Tibial nerve (tissue), 4 donors: ENCODE data around the gene NOVA1. TPM values are rescaled to one million over a fixed set of nuclear protein-coding genes. Genes with fewer than 3 reads are reported as not detected.

Experiments
- DNase-seq, 2 donors: peaks; one replicate each; pipeline ENCODE4 v3.0.0-alpha.2; 2019; ENCODE audit warnings: low spot score in 2 of 2
- H3K27ac ChIP-seq, 4 donors: fragments of 200-600 bp; sonication (generic) in 3 of 4; one replicate each; pipeline ENCODE4 v1.5.1; 2017 to 2019; ENCODE audit warnings: mild to moderate bottlenecking in 1 of 4
- H3K27me3 ChIP-seq, 2 donors: fragments of 200-600 bp; sonication (generic) in 1 of 2; one replicate each; pipeline versions ENCODE4 v1.5.1 to v1.6.0; 2017 to 2019
- H3K36me3 ChIP-seq, 3 donors: fragments of 200-600 bp; sonication (generic); one replicate each; pipeline ENCODE4 v1.5.1; 2018 to 2019
- H3K4me1 ChIP-seq, 4 donors: fragments of 200-600 bp; sonication (generic) in 3 of 4; one replicate each; pipeline ENCODE4 v1.5.1; 2017 to 2019
- H3K4me3 ChIP-seq, 4 donors: fragments of 200-600 bp; sonication (generic) in 3 of 4; one replicate each; pipeline ENCODE4 v1.5.1; 2017 to 2019; ENCODE audit warnings: mild to moderate bottlenecking in 1 of 4, moderate library complexity in 1 of 4
- H3K9me3 ChIP-seq, 4 donors: fragments of 200-600 bp; sonication (generic) in 3 of 4; one replicate each; pipeline ENCODE4 v1.5.1; 2017 to 2019
- CTCF ChIP-seq, 5 experiments: fragments of 200-600 bp in 3 of 5; fragments of 450-650 bp in 2 of 5; sonication (generic) in 3 of 5; IDR thresholded peaks; one replicate each; pipeline ENCODE4 v1.5.1; 2016 to 2019; ENCODE audit warnings: antibody characterized with exemption in 5 of 5, mild to moderate bottlenecking in 3 of 5, moderate library complexity in 2 of 5
- EP300 ChIP-seq, 2 donors: sonication (generic); formaldehyde crosslinking; IDR thresholded peaks; one replicate each; pipeline ENCODE4 v1.6.1; 2017; ENCODE audit warnings: antibody characterized with exemption in 2 of 2, mild to moderate bottlenecking in 1 of 2
- POLR2A ChIP-seq, 2 donors: fragments of 450-650 bp; IDR thresholded peaks; one replicate each; pipeline ENCODE4 v1.6.1; 2017; ENCODE audit warnings: antibody characterized with exemption in 2 of 2, mild to moderate bottlenecking in 2 of 2, moderate library complexity in 2 of 2
- WGBS, 2 donors: methylation state at CpG; one replicate each; pipeline ENCODE4 v1.1.5; 2018; 5-methylcytosine and 5-hydroxymethylcytosine counted together
- total RNA-seq, 4 donors: library from RNA; depleted of rRNA; stranded (reverse); fragments of >200 nt; gene quantifications; one replicate each; pipeline ENCODE4 v1.1.0, GENCODE V29; 2016

NOVA1 gene
- total RNA-seq, 4 donors from 2014 or later, result 25.1 to 59.7 (median 40.9) TPM

GRCh38 chr14:26597071-26597588, 703 bp downstream of the NOVA1 start:
- H3K4me1 ChIP-seq, result peaks cover 0 to 43% (median 0%) of the 10 kb centered on the region in 4 donors
- TF ChIP-seq POLR2A (IDR thresholded peaks at IDR 0.05) (no peak), CTCF (IDR thresholded peaks at IDR 0.05) (no peak), EP300 (IDR thresholded peaks at IDR 0.05) (no peak)
- WGBS, 2 donors, result 1 to 2% methylated on average over 21 to 27 of the region's 33 CpGs
- H3K27ac ChIP-seq, result peak overlapping the region; percentile 85 to 94 (median 90)
- H3K9me3 ChIP-seq, result no peaks in the 10 kb centered on the region
- DNase-seq, result peak; percentile 17 to 31
- no peaks in the 10 kb centered on the region for H3K36me3 ChIP-seq
- no peaks in the 10 kb centered on the region for H3K27me3 ChIP-seq
- peak overlapping the region; percentile 49 to 74 (median 61) for H3K4me3 ChIP-seq

GRCh38 chr14:26596543-26597061, 1.2 kb downstream of the NOVA1 start:
- WGBS, 2 donors, result 1 to 3% methylated on average over 21 of the region's 21 CpGs
- Histone ChIP-seq H3K27ac (peak overlapping the region; percentile 85 to 94 (median 90)), H3K4me3 (peak overlapping the region; percentile 49 to 74 (median 61))

GRCh38 chr14:26595926-26596542, 1.8 kb downstream of the NOVA1 start:
- H3K27ac ChIP-seq, result peak overlapping the region in 3 of 4 donors; percentile 9 to 94 (median 94)
- TF ChIP-seq EP300 (IDR thresholded peaks at IDR 0.05), result no peak
- no peak for TF ChIP-seq CTCF (IDR thresholded peaks at IDR 0.05)
- no peak for TF ChIP-seq POLR2A (IDR thresholded peaks at IDR 0.05)
- DNase-seq, result no peak
- WGBS, 2 donors, result 9 to 11% methylated on average over 8 of the region's 8 CpGs
- H3K4me3 ChIP-seq, result peak overlapping the region; percentile 49 to 74 (median 61)
- H3K36me3 ChIP-seq, result no peaks in the 10 kb centered on the region
- H3K27me3 ChIP-seq, result no peaks in the 10 kb centered on the region
- peaks cover 0 to 43% (median 0%) of the 10 kb centered on the region in 4 donors for H3K4me1 ChIP-seq
- H3K9me3 ChIP-seq, result no peaks in the 10 kb centered on the region

More at GRCh38 chr14:26596543-26597061, 1.2 kb downstream of the NOVA1 start:
- TF ChIP-seq POLR2A (IDR thresholded peaks at IDR 0.05) (no peak), EP300 (IDR thresholded peaks at IDR 0.05) (no peak), CTCF (IDR thresholded peaks at IDR 0.05) (no peak)
- Histone ChIP-seq H3K36me3 (no peaks in the 10 kb centered on the region), H3K27me3 (no peaks in the 10 kb centered on the region), H3K4me1 (peaks cover 0 to 43% (median 0%) of the 10 kb centered on the region in 4 donors), H3K9me3 (no peaks in the 10 kb centered on the region)
- DNase-seq, result peak in 1 of 2 donors; percentile 21

GRCh38 chr14:26594756-26595545, 2.9 kb downstream of the NOVA1 start:
- no peak for DNase-seq
- H3K36me3 ChIP-seq, result no peaks in the 10 kb centered on the region
- H3K4me1 ChIP-seq, result peaks cover 0 to 40% (median 0%) of the 10 kb centered on the region in 4 donors
- no peak for TF ChIP-seq CTCF (IDR thresholded peaks at IDR 0.05)
- TF ChIP-seq EP300 (IDR thresholded peaks at IDR 0.05), result no peak
- no peak for TF ChIP-seq POLR2A (IDR thresholded peaks at IDR 0.05)
- WGBS, 2 donors, result 67 to 68% methylated on average over 2 of the region's 2 CpGs
- no peaks in the 10 kb centered on the region for H3K27me3 ChIP-seq
- H3K4me3 ChIP-seq, result peak overlapping the region in 2 of 4 donors; percentile 54 to 68
- peak overlapping the region in 2 of 4 donors; percentile 94 for H3K27ac ChIP-seq
- H3K9me3 ChIP-seq, result no peaks in the 10 kb centered on the region
